Erythroblast (primary cell): ENCODE data around the gene MOB3A.

ENCODE experiments used
- GATA1 ChIP-seq: IDR thresholded peaks from 2 replicates; pipeline ENCODE4 v1.6.1; 2011; ENCODE audit warnings: low read depth, mild to moderate bottlenecking, control low read depth, low read length, moderate library complexity
- POLR2A ChIP-seq: IDR thresholded peaks from 2 replicates; pipeline ENCODE4 v1.6.1; 2011; ENCODE audit warnings: mild to moderate bottlenecking, low read length

DNA sequence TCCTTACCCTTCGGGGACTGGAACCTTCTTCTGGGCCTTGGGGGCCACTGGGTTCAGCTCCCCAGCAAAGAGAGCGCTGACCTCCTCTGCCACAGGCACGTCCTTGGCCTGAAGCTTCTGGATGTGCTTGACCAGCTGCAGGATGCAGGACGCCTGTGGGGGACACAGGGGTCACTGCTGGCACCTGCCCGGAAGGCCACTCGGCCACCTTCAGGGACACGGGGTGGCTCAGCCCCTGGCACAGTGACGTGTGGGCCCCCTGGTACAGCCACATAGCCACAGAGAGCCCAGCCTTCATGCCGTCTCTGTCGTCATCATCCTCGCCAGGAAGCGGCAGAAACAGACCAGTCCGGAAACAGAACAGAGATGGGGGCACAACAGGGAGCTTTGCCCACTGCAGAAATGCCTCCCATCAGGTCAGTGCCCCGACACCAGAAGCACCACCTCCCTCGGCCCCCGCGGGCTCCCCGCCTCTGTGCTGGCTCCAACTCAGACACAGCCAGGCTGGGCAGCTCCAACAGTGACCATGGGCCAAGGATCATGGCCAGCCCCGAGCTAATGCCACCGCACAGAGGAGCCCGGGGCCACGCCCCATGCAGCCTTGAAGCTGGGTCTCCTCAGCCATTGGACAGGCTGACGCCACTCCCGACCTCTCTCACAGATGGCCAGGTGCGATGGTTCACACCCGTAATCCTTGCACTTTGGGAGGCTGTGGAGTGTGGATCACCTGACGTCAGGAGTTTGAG is 21.3 kb upstream of the MOB3A start:
- TF ChIP-seq POLR2A: no peak
- no peak for TF ChIP-seq GATA1
